Mucosa of gallbladder (tissue), 1 donor: ENCODE measurements around the gene NFATC2. TPM values are rescaled to one million over a fixed set of nuclear protein-coding genes. Genes with fewer than 3 reads are reported as not detected.

Experiments
- DNase-seq: peaks from one replicate; pipeline ENCODE4 v3.0.0-alpha.2; 2020; ENCODE audit warnings: low spot score
- total RNA-seq: library from RNA; stranded (reverse); gene quantifications from one replicate; pipeline ENCODE4 v1.2.1, GENCODE V29; 2021
- donor health status: DM: no; HTN: no; CAD: no.

Gene NFATC2
- 11.4 TPM for total RNA-seq

GRCh38 chr20:51542571-51543421 lies at the start of gene NFATC2:
TSS of gene NFATC2 (minus strand) at chr20:51542719. CDS start at chr20:51542499, 220 bp downstream.
- DNase-seq, result peak; percentile 45

- no peak for DNase-seq
Measured at GRCh38 chr20:51591871-51592270, 49.4 kb upstream of the NFATC2 start.

GRCh38 chr20:51588762-51589161 lies 46.2 kb upstream of the NFATC2 start:
- no peak for DNase-seq

GRCh38 chr20:51587145-51587544 lies 44.6 kb upstream of the NFATC2 start:
- DNase-seq, result no peak

GRCh38 chr20:51586005-51586440 lies 43.5 kb upstream of the NFATC2 start:
- no peak for DNase-seq

- no peak for DNase-seq
Measured at GRCh38 chr20:51585148-51585547, 42.6 kb upstream of the NFATC2 start.

GRCh38 chr20:51584737-51585136 lies 42.2 kb upstream of the NFATC2 start:
- no peak for DNase-seq

GRCh38 chr20:51584116-51584515 lies 41.6 kb upstream of the NFATC2 start:
- no peak for DNase-seq

GRCh38 chr20:51583499-51583898 lies 41.0 kb upstream of the NFATC2 start:
- no peak for DNase-seq

GRCh38 chr20:51583073-51583472 lies 40.6 kb upstream of the NFATC2 start:
- no peak for DNase-seq

- no peak for DNase-seq
Measured at GRCh38 chr20:51581571-51581970, 39.1 kb upstream of the NFATC2 start.

- no peak for DNase-seq
Measured at GRCh38 chr20:51579137-51579536, 36.6 kb upstream of the NFATC2 start.

- no peak for DNase-seq
Measured at GRCh38 chr20:51578145-51578459, 35.6 kb upstream of the NFATC2 start.

GRCh38 chr20:51577432-51578144 lies 35.1 kb upstream of the NFATC2 start:
- DNase-seq, result no peak

GRCh38 chr20:51575486-51575885 lies 33.0 kb upstream of the NFATC2 start:
- no peak for DNase-seq

- no peak for DNase-seq
Measured at GRCh38 chr20:51574248-51575033, 31.9 kb upstream of the NFATC2 start.

GRCh38 chr20:51573576-51574243 lies 31.2 kb upstream of the NFATC2 start:
- DNase-seq, result no peak

- DNase-seq, result no peak
Measured at GRCh38 chr20:51571460-51571794, 28.9 kb upstream of the NFATC2 start.

GRCh38 chr20:51570739-51571459 lies 28.4 kb upstream of the NFATC2 start:
- no peak for DNase-seq

- DNase-seq, result no peak
Measured at GRCh38 chr20:51569815-51570738, 27.6 kb upstream of the NFATC2 start.
